Breast epithelium (tissue), 3 donors: ENCODE data around the gene VEPH1.

Experiments used
- POLR2A ChIP-seq: fragments of 450-650 bp; IDR thresholded peaks from one replicate; pipeline ENCODE4 v1.6.1; 2016; ENCODE audit warnings: antibody characterized with exemption, mild to moderate bottlenecking, moderate library complexity
- TF ChIP-seq, protein P1 (sequence below), 3 donors: fragments of 450-650 bp; IDR thresholded peaks; one replicate each; pipeline ENCODE4 v1.5.1; 2016 to 2017; ENCODE audit warnings: antibody characterized with exemption in 3 of 3, mild to moderate bottlenecking in 3 of 3, moderate library complexity in 3 of 3

DNA sequence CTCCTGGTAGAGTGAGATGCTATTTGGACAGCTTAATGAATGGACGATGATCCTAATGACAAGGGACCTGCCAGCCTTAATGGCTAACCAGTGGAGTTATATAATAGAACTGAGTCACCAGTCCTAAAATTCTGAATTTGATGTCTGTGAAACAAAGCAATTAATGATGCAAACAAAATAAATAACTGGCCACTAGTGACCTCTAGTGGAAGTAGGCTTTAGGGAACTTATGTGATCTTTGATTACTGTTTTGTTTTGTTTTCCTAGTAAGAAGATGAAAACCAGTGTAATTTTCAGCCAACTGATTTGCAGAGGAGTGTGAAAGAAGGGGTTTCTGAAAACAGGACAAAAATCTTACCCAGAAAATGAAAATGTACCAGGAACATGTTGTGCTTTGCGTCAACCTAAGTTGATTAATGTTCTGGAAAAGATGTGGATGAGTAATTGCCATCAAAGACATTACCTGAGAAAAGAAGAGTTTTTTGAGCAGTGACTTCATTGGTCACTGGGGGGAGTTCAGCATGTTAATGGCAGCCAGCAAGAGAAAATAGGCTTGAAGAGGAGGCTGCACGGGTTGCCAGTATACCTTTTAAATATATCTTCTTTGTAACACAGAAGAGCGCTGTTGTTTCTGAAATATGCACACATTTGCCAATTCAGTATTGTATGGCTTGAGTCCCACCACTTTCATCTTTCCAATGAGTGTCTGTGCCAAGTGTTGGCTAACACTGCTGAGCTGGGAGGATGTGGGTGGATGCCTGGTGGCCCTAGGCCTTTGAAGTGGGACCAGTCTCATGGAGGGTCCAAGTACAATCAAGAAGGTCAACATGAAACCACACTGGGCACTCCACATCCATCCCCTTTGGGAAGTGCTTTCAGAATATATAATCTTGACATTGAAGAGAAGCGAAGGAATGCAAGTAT is 9.3 kb downstream of the VEPH1 start:
- no peak for TF ChIP-seq POLR2A
- TF ChIP-seq, protein P1, sequence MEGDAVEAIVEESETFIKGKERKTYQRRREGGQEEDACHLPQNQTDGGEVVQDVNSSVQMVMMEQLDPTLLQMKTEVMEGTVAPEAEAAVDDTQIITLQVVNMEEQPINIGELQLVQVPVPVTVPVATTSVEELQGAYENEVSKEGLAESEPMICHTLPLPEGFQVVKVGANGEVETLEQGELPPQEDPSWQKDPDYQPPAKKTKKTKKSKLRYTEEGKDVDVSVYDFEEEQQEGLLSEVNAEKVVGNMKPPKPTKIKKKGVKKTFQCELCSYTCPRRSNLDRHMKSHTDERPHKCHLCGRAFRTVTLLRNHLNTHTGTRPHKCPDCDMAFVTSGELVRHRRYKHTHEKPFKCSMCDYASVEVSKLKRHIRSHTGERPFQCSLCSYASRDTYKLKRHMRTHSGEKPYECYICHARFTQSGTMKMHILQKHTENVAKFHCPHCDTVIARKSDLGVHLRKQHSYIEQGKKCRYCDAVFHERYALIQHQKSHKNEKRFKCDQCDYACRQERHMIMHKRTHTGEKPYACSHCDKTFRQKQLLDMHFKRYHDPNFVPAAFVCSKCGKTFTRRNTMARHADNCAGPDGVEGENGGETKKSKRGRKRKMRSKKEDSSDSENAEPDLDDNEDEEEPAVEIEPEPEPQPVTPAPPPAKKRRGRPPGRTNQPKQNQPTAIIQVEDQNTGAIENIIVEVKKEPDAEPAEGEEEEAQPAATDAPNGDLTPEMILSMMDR (IDR thresholded peaks at IDR 0.05), result peak in 2 of 3 donors; percentile 59 to 61
